Heart left ventricle (tissue), 16 donors: ENCODE data around the gene SLC31A1. TPM values are rescaled to one million over a fixed set of nuclear protein-coding genes. Genes with fewer than 3 reads are reported as not detected.
"Not testable (repeated sequence)": the region's sequence is repeated elsewhere in the genome, so short reads cannot be mapped to it uniquely, and the experiment has no call there.

ENCODE experiments used
- ATAC-seq, 4 donors: fragments of 200-7000 bp; cut with Tn5 transposase; one replicate each; pipeline ENCODE4 v1.9.1; 2020 to 2022; ENCODE audit warnings: moderate library complexity in 4 of 4, mild to moderate bottlenecking in 3 of 4, moderate number of reproducible peaks in 1 of 4
- DNase-seq, 5 donors: peaks; one replicate each; pipeline ENCODE4 v3.0.0-alpha.2; 2020
- H3K27ac ChIP-seq, 12 donors: fragments of 200-600 bp; sonication (generic) in 4 of 12; one replicate each; pipeline versions ENCODE4 v1.5.0 to v1.8.0; 2016 to 2022; ENCODE audit warnings: mild to moderate bottlenecking in 2 of 12
- H3K27me3 ChIP-seq, 9 donors: fragments of 200-600 bp; sonication (generic) in 2 of 9; one replicate each; pipeline versions ENCODE4 v1.5.1 to v1.8.0; 2016 to 2022; ENCODE audit warnings: mild to moderate bottlenecking in 3 of 9
- H3K36me3 ChIP-seq, 9 donors: fragments of 200-600 bp; sonication (generic) in 2 of 9; one replicate each; pipeline versions ENCODE4 v1.5.0 to v1.8.0; 2018 to 2022; ENCODE audit warnings: mild to moderate bottlenecking in 2 of 9
- H3K4me1 ChIP-seq, 12 donors: fragments of 200-600 bp; sonication (generic) in 4 of 12; one replicate each; pipeline versions ENCODE4 v1.5.0 to v1.8.0; 2016 to 2022; ENCODE audit warnings: mild to moderate bottlenecking in 3 of 12
- H3K4me3 ChIP-seq, 12 donors: fragments of 200-600 bp; sonication (generic) in 4 of 12; one replicate each; pipeline versions ENCODE4 v1.5.0 to v1.8.0; 2017 to 2022; ENCODE audit warnings: mild to moderate bottlenecking in 9 of 12, moderate library complexity in 4 of 12
- H3K9me3 ChIP-seq, 12 donors: fragments of 200-600 bp; sonication (generic) in 4 of 12; one replicate each; pipeline versions ENCODE4 v1.5.0 to v1.8.0; 2016 to 2022; ENCODE audit warnings: mild to moderate bottlenecking in 1 of 12
- CTCF ChIP-seq, 12 donors: fragments of 200-600 bp; sonication (generic) in 4 of 12; IDR thresholded peaks; one replicate each; pipeline versions ENCODE4 v1.5.0 to v1.8.0; 2018 to 2022; ENCODE audit warnings: antibody characterized with exemption in 12 of 12, mild to moderate bottlenecking in 5 of 12
- POLR2A ChIP-seq, 2 donors: fragments of 450-650 bp; IDR thresholded peaks; one replicate each; pipeline ENCODE4 v1.6.1; 2017; ENCODE audit warnings: antibody characterized with exemption in 2 of 2, mild to moderate bottlenecking in 2 of 2, moderate library complexity in 2 of 2
- WGBS, 4 donors: extraction: QIAGEN DNeasy Blood & Tissue Kit in 2 of 4; methylation state at CpG; one replicate each; pipeline versions ENCODE4 v1.1.5 to v1.1.7; 2013 to 2018; 5-methylcytosine and 5-hydroxymethylcytosine counted together
- intact Hi-C, 10 donors: fragments of 100-400 bp; cut with DNase I; formaldehyde crosslinking; loops; one replicate each; pipeline versions ENCODE4 v1.11.1 to v1.14.2; 2022
- polyA plus RNA-seq, 2 donors: library from polyadenylated mRNA; stranded (reverse); fragments of 200-250 nt; gene quantifications; one replicate each; pipeline ENCODE4 v1.2.3, GENCODE V29; 2013
- total RNA-seq, 9 donors: library from RNA; depleted of rRNA in 2 of 9; stranded (reverse); fragments of >200 nt in 2 of 9; fragmentation: NEBNext Ultra II Directional in 3 of 9; extraction: Animal tissue kit (Norgen Biotek cat#: 25700) in 3 of 9; gene quantifications; one replicate each; pipeline versions ENCODE4 v1.1.0 to v1.2.4, GENCODE V29; 2016 to 2023
- donor health status: ischemic (EF 13 %, LVEDD 7.1; RV severe dilation, severe dysfunction).
- donor health status: healthy with polysubstance abuse.
- donor health status: DM: no; HTN: yes; CAD: no.
- donor health status: DM: no; HTN: no; CAD: no.
- donor health status: ischemic (EF 25% LVEDD 6.9; RV normal size, moderate dysfunction).
- donor health status: ischemic (EF 25% LVEDD 5.7; RV mildly dilated, moderate dysfunction).
- donor health status: healthy.
- donor health status: DM: yes; HTN: yes; CAD: no.
- donor health status: ischemic (EF 35%, LVEDD 5.7; RV mildly dilated, moderate dysfunction).
- donor health status: nonischemic (EF 11% LVEDD 7.7; RV severe dilation, severe dysfunction).
- donor health status: DM: yes; HTN: yes; CAD: no.
- donor health status: PGD.
- donor health status: ischemic (EF 29% LVEDD 5.4; RV normal size, mild dysfunction).
- donor health status: nonischemic (EF 23%, LVEDD 6.1; RV moderate dilation, normal function).

The SLC31A1 gene
- total and polyA plus RNA-seq, 11 donors, result 4.2 to 22.3 (median 10.7) TPM

- H3K27ac ChIP-seq, result no peak overlapping the region
- no peaks in the 10 kb centered on the region for H3K27me3 ChIP-seq
- no peak for DNase-seq
- WGBS, 4 donors, result 84 to 88% (median 88%) methylated on average over 6 of the region's 6 CpGs
- H3K36me3 ChIP-seq, result no peaks in the 10 kb centered on the region
- TF ChIP-seq CTCF (IDR thresholded peaks at IDR 0.05) (no peak), POLR2A (IDR thresholded peaks at IDR 0.05) (no peak)
- H3K4me3 ChIP-seq, result no peak overlapping the region
- no peak for ATAC-seq
- H3K9me3 ChIP-seq, result peaks cover 0 to 3% (median 0%) of the 10 kb centered on the region in 12 donors
- intact Hi-C loops, result no loop called here
- peaks cover 0 to 8% (median 0%) of the 10 kb centered on the region in 12 donors for H3K4me1 ChIP-seq
Observed at GRCh38 chr9:113246928-113247327, 25.6 kb downstream of the SLC31A1 start.

DNA sequence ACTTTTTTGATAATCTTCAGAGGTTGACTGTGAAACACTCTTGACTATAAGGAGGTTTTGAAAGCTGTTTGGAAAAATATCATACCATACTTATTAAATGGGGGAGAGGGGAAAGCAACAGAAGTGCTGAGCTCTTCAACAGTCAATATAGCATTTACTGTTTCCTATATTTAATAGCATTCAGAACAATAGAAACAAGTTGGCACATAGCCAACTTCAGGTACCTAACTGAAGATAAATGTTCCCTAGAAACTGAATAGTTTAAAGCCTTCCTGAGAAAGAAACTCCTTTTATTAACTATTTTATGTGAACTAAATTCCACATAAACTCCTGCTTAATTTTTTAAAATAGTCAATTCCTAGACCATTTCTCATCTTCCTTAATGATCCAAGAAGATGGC is 26.3 kb downstream of the SLC31A1 start:
- Histone ChIP-seq H3K27ac (no peak overlapping the region), H3K27me3 (no peaks in the 10 kb centered on the region), H3K4me3 (no peak overlapping the region), H3K4me1 (peaks cover 0 to 8% (median 0%) of the 10 kb centered on the region in 12 donors), H3K36me3 (no peaks in the 10 kb centered on the region), H3K9me3 (peaks cover 0 to 3% (median 0%) of the 10 kb centered on the region in 12 donors)
- no peak for DNase-seq
- intact Hi-C loops, result no loop called here
- TF ChIP-seq CTCF (IDR thresholded peaks at IDR 0.05) (no peak), POLR2A (IDR thresholded peaks at IDR 0.05) (no peak)
- ATAC-seq, result no peak

- intact Hi-C loops, H3K27me3 ChIP-seq, H3K9me3 ChIP-seq, DNase-seq, ATAC-seq, H3K4me3 ChIP-seq, H3K27ac ChIP-seq, H3K36me3 ChIP-seq, H3K4me1 ChIP-seq: not testable (repeated sequence)
- 97 to 99% (median 99%) methylated on average over 2 of the region's 2 CpGs for WGBS, 4 donors
Observed at GRCh38 chr9:113249661-113250060, 28.3 kb downstream of the SLC31A1 start.

DNA sequence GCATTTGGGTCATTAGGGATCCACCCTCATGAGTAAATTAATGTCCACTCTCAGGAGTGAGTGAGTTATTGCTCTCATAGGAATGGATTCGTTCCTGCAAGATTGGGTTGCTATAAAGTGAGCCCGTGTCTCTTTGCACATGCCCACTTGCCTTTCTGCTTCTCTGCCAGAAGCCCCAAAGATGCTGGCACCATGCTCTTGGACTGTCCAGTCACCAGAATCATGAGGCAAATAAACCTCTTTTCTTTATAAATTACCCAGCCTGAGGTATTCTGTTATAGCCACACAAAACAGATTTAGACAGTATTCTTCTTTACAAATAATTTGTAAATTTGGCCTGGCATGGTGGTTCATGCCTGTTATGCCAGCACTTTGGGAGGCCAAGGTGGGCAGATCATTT is 29.5 kb downstream of the SLC31A1 start:
- TF ChIP-seq POLR2A (IDR thresholded peaks at IDR 0.05) (no peak), CTCF (IDR thresholded peaks at IDR 0.05) (no peak)
- Histone ChIP-seq H3K4me3 (no peak overlapping the region), H3K27ac (no peak overlapping the region), H3K9me3 (peaks cover 0 to 3% (median 0%) of the 10 kb centered on the region in 12 donors), H3K27me3 (no peaks in the 10 kb centered on the region), H3K36me3 (peaks cover 0 to 7% (median 0%) of the 10 kb centered on the region in 9 donors), H3K4me1 (peaks cover 0 to 8% (median 0%) of the 10 kb centered on the region in 12 donors)
- ATAC-seq, result no peak
- DNase-seq, result no peak
- WGBS, 4 donors, result 90 to 97% (median 94%) methylated on average over 2 of the region's 2 CpGs
- intact Hi-C loops, result no loop called here

DNA sequence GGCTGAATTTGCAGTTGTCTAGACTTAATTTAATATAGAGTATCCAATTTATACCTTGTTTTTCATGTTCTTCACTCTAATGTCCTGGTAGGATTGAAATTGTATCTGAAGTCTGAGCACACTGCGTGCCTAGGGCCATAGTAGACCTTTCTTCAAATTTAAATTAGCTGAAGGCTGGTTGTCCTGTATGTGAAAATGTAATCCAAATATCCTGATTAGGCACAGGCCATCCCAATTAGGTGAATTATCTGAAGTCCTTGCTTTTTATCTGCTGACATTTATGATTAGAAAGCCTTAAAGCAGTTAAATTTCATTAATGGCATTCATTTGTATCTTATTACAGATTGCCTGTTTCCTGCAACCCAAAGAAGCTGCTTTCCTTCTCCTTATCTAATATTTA is 33.6 kb downstream of the SLC31A1 start:
- TF ChIP-seq POLR2A (IDR thresholded peaks at IDR 0.05), result no peak
- no peak for TF ChIP-seq CTCF (IDR thresholded peaks at IDR 0.05)
- DNase-seq (no peak), ATAC-seq (no peak)
- Histone ChIP-seq H3K4me3 (no peak overlapping the region), H3K4me1 (no peaks in the 10 kb centered on the region), H3K36me3 (peaks cover 0 to 47% (median 37%) of the 10 kb centered on the region in 9 donors), H3K27ac (no peak overlapping the region), H3K27me3 (no peaks in the 10 kb centered on the region), H3K9me3 (peaks cover 0 to 3% (median 0%) of the 10 kb centered on the region in 12 donors)
- intact Hi-C loops, result no loop called here
- 95 to 99% (median 96%) methylated on average over 1 of the region's 1 CpG for WGBS, 4 donors
